ENCODE results near the gene AVPI1. TPM values are rescaled to one million over a fixed set of nuclear protein-coding genes. Genes with fewer than 3 reads are reported as not detected.

The AVPI1 gene
- total RNA-seq, result 10.6 and 11.0 TPM in 2 replicates

GRCh38 chr10:97686962-97687784, at the start of gene AVPI1:
Gene AVPI1, minus strand, starts transcription at chr10:97687241. Its CDS starts 7,336 bp downstream, at chr10:97679905.

GRCh38 chr10:97713339-97713825, 26.3 kb upstream of the AVPI1 start, which contains the start of gene MARVELD1:
Gene MARVELD1, plus strand, starts transcription at chr10:97713730. Its CDS starts 147 bp downstream, at chr10:97713877.

GRCh38 chr10:97640174-97640867, 46.7 kb downstream of the AVPI1 start, which contains the start of gene PI4K2A:
Gene PI4K2A, plus strand, starts transcription at chr10:97640671. Its CDS starts 72 bp downstream, at chr10:97640743.

GRCh38 chr10:97632949-97633884, 53.8 kb downstream of the AVPI1 start, which contains the start of gene MORN4:
Gene MORN4, minus strand, starts transcription at chr10:97633500. Its CDS starts 13,847 bp downstream, at chr10:97619653.

Other genes starting within 250 kb of the AVPI1 start
- gene EXOSC1, start 241.2 kb downstream of the AVPI1 start, total RNA-seq, result 27.9 and 32.7 TPM in 2 replicates
- gene ZDHHC16, start 241.1 kb downstream of the AVPI1 start, total RNA-seq, result 40.6 and 40.7 TPM in 2 replicates
- 59.7 and 84.2 TPM in 2 replicates for gene MMS19, start 188.8 kb downstream of the AVPI1 start, total RNA-seq
- gene UBTD1, start 188.3 kb downstream of the AVPI1 start, total RNA-seq, result 29.7 and 34.0 TPM in 2 replicates
- 0.74 and 0.89 TPM in 2 replicates for gene ANKRD2, start 114.5 kb downstream of the AVPI1 start, total RNA-seq
- gene HOGA1, start 102.9 kb downstream of the AVPI1 start, total RNA-seq, result under 0.01 and 0.32 TPM in 2 replicates
- gene C10orf62, start 97.5 kb downstream of the AVPI1 start, total RNA-seq, result 0.23 and 0.30 TPM in 2 replicates
- gene MORN4, start 53.7 kb downstream of the AVPI1 start, total RNA-seq, result 4.8 and 6.6 TPM in 2 replicates
- 25.5 and 28.0 TPM in 2 replicates for gene PI4K2A, start 46.6 kb downstream of the AVPI1 start, total RNA-seq
- gene MARVELD1, start 26.5 kb upstream of the AVPI1 start, total RNA-seq, result 33.9 and 49.9 TPM in 2 replicates
- 33.9 and 34.0 TPM in 2 replicates for gene ZFYVE27, start 49.9 kb upstream of the AVPI1 start, total RNA-seq
- gene SFRP5, start 84.8 kb upstream of the AVPI1 start, total RNA-seq, result not detected in 2 replicates
- gene GOLGA7B, start 162.6 kb upstream of the AVPI1 start, total RNA-seq, result not detected in 2 replicates